ENCODE data around the gene MIA. TPM values are rescaled to one million over a fixed set of nuclear protein-coding genes. Genes with fewer than 3 reads are reported as not detected.

Gene MIA
- polyA plus RNA-seq, 1 donor from 2014 or later, result 1.8 TPM

DNA sequence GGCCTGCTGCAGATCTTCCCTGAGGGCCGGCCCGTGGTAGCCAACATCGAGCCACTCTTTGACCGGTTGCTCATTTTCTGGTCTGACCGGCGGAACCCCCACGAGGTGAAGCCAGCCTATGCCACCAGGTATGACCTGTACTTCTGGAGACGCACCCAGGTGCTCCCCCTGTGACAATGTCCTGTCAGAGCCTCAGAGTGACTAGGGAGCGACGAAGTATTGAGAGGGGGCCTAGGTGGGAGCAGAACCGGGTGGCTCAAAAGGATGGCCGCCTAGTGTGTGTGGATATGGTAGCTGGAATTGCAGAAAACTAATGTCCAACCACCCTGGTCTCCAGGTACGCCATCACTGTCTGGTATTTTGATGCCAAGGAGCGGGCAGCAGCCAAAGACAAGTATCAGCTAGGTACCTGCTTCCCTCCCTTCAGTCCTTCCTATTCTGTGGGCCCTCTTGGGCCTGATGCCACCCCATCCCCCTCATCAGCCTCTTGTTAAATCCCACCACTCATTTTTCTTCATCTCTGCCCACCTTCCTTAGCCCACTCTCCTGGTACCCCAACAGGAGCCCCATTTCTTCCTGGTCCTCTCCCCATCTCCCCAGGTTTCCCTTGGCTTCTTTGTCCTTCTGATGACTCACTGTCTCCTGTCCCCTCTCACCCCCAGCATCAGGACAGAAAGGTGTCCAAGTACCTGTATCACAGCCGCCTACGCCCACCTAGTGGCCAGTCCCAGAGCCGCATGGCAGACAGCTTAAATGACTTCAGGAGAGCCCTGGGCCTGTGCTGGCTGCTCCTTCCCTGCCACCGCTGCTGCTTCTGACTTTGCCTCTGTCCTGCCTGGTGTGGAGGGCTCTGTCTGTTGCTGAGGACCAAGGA is 32.1 kb downstream of the MIA start:
- Histone ChIP-seq H2AFZ (ENCODE audit: low read depth, low read length) (no peak overlapping the region), H3F3A (ENCODE audit: insufficient read depth, low read length, poor library complexity, severe bottlenecking) (no peaks in the 10 kb centered on the region), H3K27ac (ENCODE audit: low read length) (peak overlapping the region; percentile 85), H4K20me1 (ENCODE audit: insufficient read depth) (peaks cover 7% of the 10 kb centered on the region), H3K9me3 (ENCODE audit: low read length) (no peaks in the 10 kb centered on the region), H3K4me2 (ENCODE audit: low read length) (no peak overlapping the region), H3K27me3 (ENCODE audit: insufficient read depth, low read depth, low read length) (no peaks in the 10 kb centered on the region), H3K36me3 (ENCODE audit: insufficient read depth, low read length) (peaks cover 3% of the 10 kb centered on the region), H3K9me2 (ENCODE audit: insufficient read depth, low read length) (no peaks in the 10 kb centered on the region), H3K79me2 (replicated peaks; ENCODE audit: insufficient read depth, low read length) (peaks cover 42% of the 10 kb centered on the region), H3K9ac (ENCODE audit: low read length) (peak overlapping the region; percentile 49), H3K4me3 (ENCODE audit: low read length) (peak overlapping the region; percentile 92)
- TF ChIP-seq EZH2 (IDR thresholded peaks at IDR 0.05; ENCODE audit: borderline replicate concordance, insufficient read depth, low read length, poor library complexity, severe bottlenecking) (no peak), TAF1 (IDR thresholded peaks at IDR 0.05; ENCODE audit: low read depth) (no peak), SMC3 (conservative IDR thresholded peaks at IDR 0.05; ENCODE audit: poor library complexity) (no peak), EP300 (conservative IDR thresholded peaks at IDR 0.05; ENCODE audit: poor library complexity, severe bottlenecking) (no peak), POLR2AphosphoS5 (IDR thresholded peaks at IDR 0.05) (no peak), RAD21 (conservative IDR thresholded peaks at IDR 0.05) (no peak), MXI1 (conservative IDR thresholded peaks at IDR 0.05; ENCODE audit: poor library complexity, severe bottlenecking) (no peak)
- TF ChIP-seq, protein P1, sequence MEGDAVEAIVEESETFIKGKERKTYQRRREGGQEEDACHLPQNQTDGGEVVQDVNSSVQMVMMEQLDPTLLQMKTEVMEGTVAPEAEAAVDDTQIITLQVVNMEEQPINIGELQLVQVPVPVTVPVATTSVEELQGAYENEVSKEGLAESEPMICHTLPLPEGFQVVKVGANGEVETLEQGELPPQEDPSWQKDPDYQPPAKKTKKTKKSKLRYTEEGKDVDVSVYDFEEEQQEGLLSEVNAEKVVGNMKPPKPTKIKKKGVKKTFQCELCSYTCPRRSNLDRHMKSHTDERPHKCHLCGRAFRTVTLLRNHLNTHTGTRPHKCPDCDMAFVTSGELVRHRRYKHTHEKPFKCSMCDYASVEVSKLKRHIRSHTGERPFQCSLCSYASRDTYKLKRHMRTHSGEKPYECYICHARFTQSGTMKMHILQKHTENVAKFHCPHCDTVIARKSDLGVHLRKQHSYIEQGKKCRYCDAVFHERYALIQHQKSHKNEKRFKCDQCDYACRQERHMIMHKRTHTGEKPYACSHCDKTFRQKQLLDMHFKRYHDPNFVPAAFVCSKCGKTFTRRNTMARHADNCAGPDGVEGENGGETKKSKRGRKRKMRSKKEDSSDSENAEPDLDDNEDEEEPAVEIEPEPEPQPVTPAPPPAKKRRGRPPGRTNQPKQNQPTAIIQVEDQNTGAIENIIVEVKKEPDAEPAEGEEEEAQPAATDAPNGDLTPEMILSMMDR (IDR thresholded peaks at IDR 0.05; ENCODE audit: poor library complexity, severe bottlenecking), result no peak
- TF ChIP-seq, protein P2, sequence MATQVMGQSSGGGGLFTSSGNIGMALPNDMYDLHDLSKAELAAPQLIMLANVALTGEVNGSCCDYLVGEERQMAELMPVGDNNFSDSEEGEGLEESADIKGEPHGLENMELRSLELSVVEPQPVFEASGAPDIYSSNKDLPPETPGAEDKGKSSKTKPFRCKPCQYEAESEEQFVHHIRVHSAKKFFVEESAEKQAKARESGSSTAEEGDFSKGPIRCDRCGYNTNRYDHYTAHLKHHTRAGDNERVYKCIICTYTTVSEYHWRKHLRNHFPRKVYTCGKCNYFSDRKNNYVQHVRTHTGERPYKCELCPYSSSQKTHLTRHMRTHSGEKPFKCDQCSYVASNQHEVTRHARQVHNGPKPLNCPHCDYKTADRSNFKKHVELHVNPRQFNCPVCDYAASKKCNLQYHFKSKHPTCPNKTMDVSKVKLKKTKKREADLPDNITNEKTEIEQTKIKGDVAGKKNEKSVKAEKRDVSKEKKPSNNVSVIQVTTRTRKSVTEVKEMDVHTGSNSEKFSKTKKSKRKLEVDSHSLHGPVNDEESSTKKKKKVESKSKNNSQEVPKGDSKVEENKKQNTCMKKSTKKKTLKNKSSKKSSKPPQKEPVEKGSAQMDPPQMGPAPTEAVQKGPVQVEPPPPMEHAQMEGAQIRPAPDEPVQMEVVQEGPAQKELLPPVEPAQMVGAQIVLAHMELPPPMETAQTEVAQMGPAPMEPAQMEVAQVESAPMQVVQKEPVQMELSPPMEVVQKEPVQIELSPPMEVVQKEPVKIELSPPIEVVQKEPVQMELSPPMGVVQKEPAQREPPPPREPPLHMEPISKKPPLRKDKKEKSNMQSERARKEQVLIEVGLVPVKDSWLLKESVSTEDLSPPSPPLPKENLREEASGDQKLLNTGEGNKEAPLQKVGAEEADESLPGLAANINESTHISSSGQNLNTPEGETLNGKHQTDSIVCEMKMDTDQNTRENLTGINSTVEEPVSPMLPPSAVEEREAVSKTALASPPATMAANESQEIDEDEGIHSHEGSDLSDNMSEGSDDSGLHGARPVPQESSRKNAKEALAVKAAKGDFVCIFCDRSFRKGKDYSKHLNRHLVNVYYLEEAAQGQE (IDR thresholded peaks at IDR 0.05; ENCODE audit: borderline replicate concordance), result no peak

DNA sequence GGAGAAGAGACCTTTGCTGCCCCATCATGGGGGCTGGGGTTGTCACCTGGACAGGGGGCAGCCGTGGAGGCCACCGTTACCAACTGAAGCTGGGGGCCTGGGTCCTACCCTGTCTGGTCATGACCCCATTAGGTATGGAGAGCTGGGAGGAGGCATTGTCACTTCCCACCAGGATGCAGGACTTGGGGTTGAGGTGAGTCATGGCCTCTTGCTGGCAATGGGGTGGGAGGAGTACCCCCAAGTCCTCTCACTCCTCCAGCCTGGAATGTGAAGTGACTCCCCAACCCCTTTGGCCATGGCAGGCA is 32.7 kb downstream of the MIA start:
- H3K27ac ChIP-seq (ENCODE audit: low read length), result no peak overlapping the region
- H4K20me1 ChIP-seq (ENCODE audit: insufficient read depth), result peaks cover 1% of the 10 kb centered on the region
- peaks cover 3% of the 10 kb centered on the region for H3K36me3 ChIP-seq (ENCODE audit: insufficient read depth, low read length)
- H3F3A ChIP-seq (ENCODE audit: insufficient read depth, low read length, poor library complexity, severe bottlenecking), result no peaks in the 10 kb centered on the region
- no peak overlapping the region for H2AFZ ChIP-seq (ENCODE audit: low read depth, low read length)
- H3K9ac ChIP-seq (ENCODE audit: low read length), result no peak overlapping the region
- peaks cover 36% of the 10 kb centered on the region for H3K79me2 ChIP-seq (replicated peaks; ENCODE audit: insufficient read depth, low read length)
- H3K9me2 ChIP-seq (ENCODE audit: insufficient read depth, low read length), result no peaks in the 10 kb centered on the region
- TF ChIP-seq, protein P1 (IDR thresholded peaks at IDR 0.05; ENCODE audit: poor library complexity, severe bottlenecking), result no peak
- TF ChIP-seq, protein P2 (IDR thresholded peaks at IDR 0.05; ENCODE audit: borderline replicate concordance), result no peak
- TF ChIP-seq EP300 (conservative IDR thresholded peaks at IDR 0.05; ENCODE audit: poor library complexity, severe bottlenecking), result no peak
- TF ChIP-seq MXI1 (conservative IDR thresholded peaks at IDR 0.05; ENCODE audit: poor library complexity, severe bottlenecking), result no peak
- TF ChIP-seq TAF1 (IDR thresholded peaks at IDR 0.05; ENCODE audit: low read depth), result no peak
- no peak for TF ChIP-seq RAD21 (conservative IDR thresholded peaks at IDR 0.05)
- no peak for TF ChIP-seq EZH2 (IDR thresholded peaks at IDR 0.05; ENCODE audit: borderline replicate concordance, insufficient read depth, low read length, poor library complexity, severe bottlenecking)
- TF ChIP-seq POLR2AphosphoS5 (IDR thresholded peaks at IDR 0.05), result no peak
- no peak overlapping the region for H3K4me2 ChIP-seq (ENCODE audit: low read length)
- H3K9me3 ChIP-seq (ENCODE audit: low read length), result no peaks in the 10 kb centered on the region
- no peaks in the 10 kb centered on the region for H3K27me3 ChIP-seq (ENCODE audit: insufficient read depth, low read depth, low read length)
- no peak overlapping the region for H3K4me3 ChIP-seq (ENCODE audit: low read length)
